ENCODE measurements around the gene ZNF385D. TPM values are rescaled to one million over a fixed set of nuclear protein-coding genes. Genes with fewer than 3 reads are reported as not detected.
A peak's percentile ranks its signal among the peaks of the same experiment; 100 is the strongest.

The ZNF385D gene
- total RNA-seq, 1 experiment from 2014 or later, result not detected

DNA sequence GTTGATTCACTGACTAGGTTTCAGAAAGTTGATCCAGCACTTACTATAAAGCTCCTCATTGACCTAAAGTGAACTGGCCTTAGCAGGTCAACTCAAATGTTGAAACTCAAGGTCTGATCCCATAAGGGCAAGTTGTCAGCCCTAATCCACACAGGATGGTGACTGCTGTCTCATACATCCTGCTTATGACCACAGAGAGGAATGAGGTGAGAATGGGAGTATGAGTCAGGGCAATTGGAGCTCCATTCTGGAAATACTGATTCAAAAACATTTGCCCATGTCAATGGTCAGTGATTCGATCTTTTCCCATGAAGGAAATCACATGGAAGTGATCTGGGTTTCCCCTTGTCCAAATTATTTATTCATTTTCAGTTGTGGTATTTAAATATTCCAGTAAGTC lies 78.7 kb downstream of the ZNF385D start:
- BruUV-seq (replicated peaks), result no TSS peak
- Mint-ChIP-seq H3K4me3 (ENCODE audit: low read depth, unreplicated experiment) (no peak overlapping the region), H3K9me3 (ENCODE audit: low read depth, unreplicated experiment) (no peaks in the 10 kb centered on the region), H3K27ac (ENCODE audit: unreplicated experiment) (no peak overlapping the region), H3K4me1 (ENCODE audit: low read depth, unreplicated experiment) (peaks cover 8% of the 10 kb centered on the region), H3K36me3 (ENCODE audit: insufficient read depth, unreplicated experiment) (no peaks in the 10 kb centered on the region), H3K27me3 (ENCODE audit: unreplicated experiment) (no peaks in the 10 kb centered on the region)
- peak; percentile 3 for DNase-seq
- TF ChIP-seq, protein P1, sequence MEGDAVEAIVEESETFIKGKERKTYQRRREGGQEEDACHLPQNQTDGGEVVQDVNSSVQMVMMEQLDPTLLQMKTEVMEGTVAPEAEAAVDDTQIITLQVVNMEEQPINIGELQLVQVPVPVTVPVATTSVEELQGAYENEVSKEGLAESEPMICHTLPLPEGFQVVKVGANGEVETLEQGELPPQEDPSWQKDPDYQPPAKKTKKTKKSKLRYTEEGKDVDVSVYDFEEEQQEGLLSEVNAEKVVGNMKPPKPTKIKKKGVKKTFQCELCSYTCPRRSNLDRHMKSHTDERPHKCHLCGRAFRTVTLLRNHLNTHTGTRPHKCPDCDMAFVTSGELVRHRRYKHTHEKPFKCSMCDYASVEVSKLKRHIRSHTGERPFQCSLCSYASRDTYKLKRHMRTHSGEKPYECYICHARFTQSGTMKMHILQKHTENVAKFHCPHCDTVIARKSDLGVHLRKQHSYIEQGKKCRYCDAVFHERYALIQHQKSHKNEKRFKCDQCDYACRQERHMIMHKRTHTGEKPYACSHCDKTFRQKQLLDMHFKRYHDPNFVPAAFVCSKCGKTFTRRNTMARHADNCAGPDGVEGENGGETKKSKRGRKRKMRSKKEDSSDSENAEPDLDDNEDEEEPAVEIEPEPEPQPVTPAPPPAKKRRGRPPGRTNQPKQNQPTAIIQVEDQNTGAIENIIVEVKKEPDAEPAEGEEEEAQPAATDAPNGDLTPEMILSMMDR (IDR thresholded peaks at IDR 0.05; ENCODE audit: unreplicated experiment), result no peak
- CTCF ChIA-PET, result no interaction called here
- intact Hi-C loops (cut with micrococcal nuclease; ENCODE audit: unreplicated experiment), result no loop called here

DNA sequence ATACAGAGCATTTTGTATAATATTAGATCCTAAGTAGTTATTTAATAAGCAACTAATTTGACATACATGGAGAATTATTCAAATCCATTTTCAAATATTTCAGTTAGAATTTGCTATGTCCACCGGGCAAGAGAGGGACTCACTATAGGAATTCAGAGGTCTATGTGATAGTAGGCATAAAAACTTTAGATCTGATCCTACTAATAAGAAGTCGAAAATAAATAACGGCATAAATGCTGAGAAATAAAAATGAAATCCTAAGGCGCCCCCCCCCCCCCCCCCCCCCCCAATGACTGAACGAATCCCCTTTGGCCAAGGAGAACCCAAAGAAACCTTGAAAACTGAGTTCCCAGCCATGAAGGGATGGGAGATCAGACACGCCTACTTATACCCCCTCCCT lies 80.6 kb downstream of the ZNF385D start:
- Mint-ChIP-seq H3K9me3 (ENCODE audit: low read depth, unreplicated experiment) (no peaks in the 10 kb centered on the region), H3K36me3 (ENCODE audit: insufficient read depth, unreplicated experiment) (no peaks in the 10 kb centered on the region), H3K4me3 (ENCODE audit: low read depth, unreplicated experiment) (no peak overlapping the region), H3K27me3 (ENCODE audit: unreplicated experiment) (no peaks in the 10 kb centered on the region), H3K27ac (ENCODE audit: unreplicated experiment) (no peak overlapping the region), H3K4me1 (ENCODE audit: low read depth, unreplicated experiment) (peaks cover 8% of the 10 kb centered on the region)
- TF ChIP-seq, protein P1 (IDR thresholded peaks at IDR 0.05; ENCODE audit: unreplicated experiment), result no peak
- no peak for DNase-seq
- CTCF ChIA-PET, result no interaction called here
- BruUV-seq (replicated peaks), result no TSS peak
- intact Hi-C loops (cut with micrococcal nuclease; ENCODE audit: unreplicated experiment), result no loop called here

GRCh38 chr3:21668012-21668411 lies 83.0 kb downstream of the ZNF385D start:
- H3K27ac Mint-ChIP-seq (ENCODE audit: unreplicated experiment), result no peak overlapping the region
- no TSS peak for BruUV-seq (replicated peaks)
- peaks cover 8% of the 10 kb centered on the region for H3K4me1 Mint-ChIP-seq (ENCODE audit: low read depth, unreplicated experiment)
- H3K27me3 Mint-ChIP-seq (ENCODE audit: unreplicated experiment), result no peaks in the 10 kb centered on the region
- no peaks in the 10 kb centered on the region for H3K9me3 Mint-ChIP-seq (ENCODE audit: low read depth, unreplicated experiment)
- H3K4me3 Mint-ChIP-seq (ENCODE audit: low read depth, unreplicated experiment), result no peak overlapping the region
- CTCF ChIA-PET, result interaction anchor here (0.6 kb wide), 1 partner anchor 23 kb away, joined by 3 read pairs; no protein-coding TSS in a partner anchor
- no peak for DNase-seq
- no peaks in the 10 kb centered on the region for H3K36me3 Mint-ChIP-seq (ENCODE audit: insufficient read depth, unreplicated experiment)
- TF ChIP-seq, protein P1 (IDR thresholded peaks at IDR 0.05; ENCODE audit: unreplicated experiment), result no peak
- intact Hi-C loops (cut with micrococcal nuclease; ENCODE audit: unreplicated experiment), result no loop called here

DNA sequence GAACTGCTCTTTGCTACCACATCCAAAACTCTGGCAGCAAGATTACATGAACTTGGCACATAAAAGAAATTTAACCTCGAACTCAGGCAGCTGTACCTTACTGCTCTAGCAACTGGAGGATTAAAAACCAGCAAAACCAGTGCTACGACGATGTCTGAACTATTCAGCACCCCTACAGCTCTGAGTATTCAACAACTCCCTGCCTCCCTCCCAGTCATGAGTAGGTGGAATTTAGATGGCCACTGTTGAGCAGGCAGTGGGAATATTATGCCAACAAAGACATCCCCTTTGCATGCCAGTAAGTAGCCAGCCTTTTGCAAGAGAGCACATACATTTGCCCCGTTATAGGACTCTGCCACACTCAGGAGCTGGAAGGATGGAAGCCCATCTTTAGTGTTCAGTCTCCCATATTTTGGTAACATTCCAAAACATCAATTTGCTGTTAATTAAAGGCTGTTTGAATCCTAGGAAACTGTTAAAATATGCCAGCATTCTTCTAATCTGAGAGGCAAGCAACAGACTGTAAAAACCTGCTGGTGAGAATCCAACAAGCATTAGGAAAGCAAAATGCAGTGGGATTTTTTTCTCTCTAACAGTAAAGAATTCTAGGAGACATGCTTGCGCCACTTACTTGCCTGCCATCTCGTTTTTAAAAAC lies 85.4 kb downstream of the ZNF385D start:
- no TSS peak for BruUV-seq (replicated peaks)
- Mint-ChIP-seq H3K27me3 (ENCODE audit: unreplicated experiment) (no peaks in the 10 kb centered on the region), H3K9me3 (ENCODE audit: low read depth, unreplicated experiment) (no peaks in the 10 kb centered on the region), H3K27ac (ENCODE audit: unreplicated experiment) (no peak overlapping the region), H3K36me3 (ENCODE audit: insufficient read depth, unreplicated experiment) (no peaks in the 10 kb centered on the region), H3K4me1 (ENCODE audit: low read depth, unreplicated experiment) (no peaks in the 10 kb centered on the region), H3K4me3 (ENCODE audit: low read depth, unreplicated experiment) (no peak overlapping the region)
- CTCF ChIA-PET, result no interaction called here
- TF ChIP-seq, protein P1 (IDR thresholded peaks at IDR 0.05; ENCODE audit: unreplicated experiment), result no peak
- no peak for DNase-seq
- intact Hi-C loops (cut with micrococcal nuclease; ENCODE audit: unreplicated experiment), result no loop called here
